CD4-positive, alpha-beta T cell treated with Interleukin-15 for 4 hours (primary cell): ENCODE results near the gene PLSCR4.

ENCODE experiments used
- DNase-seq: peaks from one replicate; pipeline ENCODE4 v3.0.0-alpha.2; 2020; ENCODE audit warnings: low spot score

PLSCR4 gene

GRCh38 chr3:146160964-146161662, 89.8 kb downstream of the PLSCR4 start, which contains the start of gene PLOD2:
Gene PLOD2 (minus strand): TSS chr3:146161184. CDS start chr3:146160989, 195 bp downstream.
- no peak for DNase-seq

- no peak for DNase-seq
Observed at GRCh38 chr3:146160321-146160963, 90.5 kb downstream of the PLSCR4 start.

GRCh38 chr3:146159616-146160320, 91.1 kb downstream of the PLSCR4 start:
- no peak for DNase-seq

- DNase-seq = no peak
Observed at GRCh38 chr3:146159037-146159436, 91.9 kb downstream of the PLSCR4 start.

GRCh38 chr3:146157325-146158060, 93.4 kb downstream of the PLSCR4 start:
- no peak for DNase-seq

GRCh38 chr3:146156666-146157314, 94.1 kb downstream of the PLSCR4 start:
- no peak for DNase-seq

- DNase-seq = no peak
Observed at GRCh38 chr3:146156095-146156494, 94.8 kb downstream of the PLSCR4 start.

GRCh38 chr3:146154995-146155394, 95.9 kb downstream of the PLSCR4 start:
- DNase-seq = no peak

- no peak for DNase-seq
Observed at GRCh38 chr3:146154316-146154715, 96.6 kb downstream of the PLSCR4 start.

GRCh38 chr3:146153429-146153828, 97.5 kb downstream of the PLSCR4 start:
- no peak for DNase-seq

GRCh38 chr3:146152834-146153233, 98.1 kb downstream of the PLSCR4 start:
- no peak for DNase-seq

GRCh38 chr3:146148468-146148931, 102.4 kb downstream of the PLSCR4 start:
- no peak for DNase-seq

- no peak for DNase-seq
Observed at GRCh38 chr3:146145642-146146041, 105.3 kb downstream of the PLSCR4 start.

- no peak for DNase-seq
Observed at GRCh38 chr3:146142757-146143156, 108.1 kb downstream of the PLSCR4 start.
